GM19240 (cell line): ENCODE data around the gene LSMEM2.
"Not testable (repeated sequence)": the region's sequence is repeated elsewhere in the genome, so short reads cannot be mapped to it uniquely, and the experiment has no call there.

Experiments
- DNase-seq: peaks from one replicate; pipeline ENCODE4 v3.0.0; 2011; ENCODE audit warnings: low spot score; ENCODE audit not compliant: insufficient read length

Gene LSMEM2

DNA sequence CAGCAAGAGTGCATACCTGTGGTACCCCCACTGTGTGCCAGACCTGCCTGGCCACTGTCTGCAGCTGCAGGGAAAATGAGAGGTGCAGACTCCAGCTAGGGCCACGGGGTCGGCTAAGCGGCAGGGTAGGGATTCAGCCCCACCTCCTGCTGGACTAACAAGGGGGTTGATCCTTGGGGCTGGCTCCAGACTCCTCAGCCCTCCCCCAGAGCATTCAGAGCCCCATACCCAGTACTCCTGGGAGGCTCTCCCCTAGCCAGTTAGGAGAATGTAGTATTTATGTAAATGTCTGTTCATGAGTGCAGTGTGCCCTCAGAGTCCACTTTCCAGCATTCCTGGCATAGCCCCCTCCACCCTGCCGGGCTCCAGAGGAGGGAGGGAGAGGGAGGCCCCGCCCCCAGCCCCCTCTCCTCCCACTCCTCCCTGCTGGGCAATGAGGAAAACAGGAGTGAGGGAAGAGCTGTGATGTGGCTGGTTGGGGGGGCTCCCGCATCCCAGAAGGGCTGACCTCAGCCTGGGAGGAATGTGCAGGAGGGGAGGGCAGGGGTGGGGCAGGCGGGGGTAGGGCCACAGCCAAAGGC, 14.4 kb upstream of the LSMEM2 start:
- no peak for DNase-seq

DNA sequence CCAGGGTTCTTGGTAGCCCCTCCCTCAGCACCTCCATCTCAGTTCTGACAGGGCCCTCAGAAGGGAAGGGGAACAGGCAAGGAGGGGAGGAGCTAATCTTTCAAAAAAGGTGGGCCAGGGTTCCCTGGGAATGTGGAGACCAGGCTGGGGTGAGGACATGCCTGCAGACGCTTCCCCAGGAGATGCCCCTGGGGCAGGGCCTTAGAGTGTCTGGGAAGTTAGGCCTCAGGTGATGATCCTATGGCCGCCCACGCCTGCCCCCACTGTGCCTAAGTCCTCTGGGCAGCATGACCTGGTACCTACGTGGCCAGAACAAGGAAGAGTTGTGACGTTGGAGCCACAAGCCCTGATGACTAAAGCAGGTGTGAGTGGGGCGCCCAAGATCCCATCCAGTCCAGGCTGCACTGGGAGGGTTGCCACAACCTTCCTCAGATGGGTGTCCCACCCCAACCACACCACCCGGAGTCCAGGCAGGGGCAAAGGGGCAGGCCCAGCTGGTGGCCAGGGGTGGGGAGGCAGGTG, 13.9 kb upstream of the LSMEM2 start:
- DNase-seq = no peak

DNA sequence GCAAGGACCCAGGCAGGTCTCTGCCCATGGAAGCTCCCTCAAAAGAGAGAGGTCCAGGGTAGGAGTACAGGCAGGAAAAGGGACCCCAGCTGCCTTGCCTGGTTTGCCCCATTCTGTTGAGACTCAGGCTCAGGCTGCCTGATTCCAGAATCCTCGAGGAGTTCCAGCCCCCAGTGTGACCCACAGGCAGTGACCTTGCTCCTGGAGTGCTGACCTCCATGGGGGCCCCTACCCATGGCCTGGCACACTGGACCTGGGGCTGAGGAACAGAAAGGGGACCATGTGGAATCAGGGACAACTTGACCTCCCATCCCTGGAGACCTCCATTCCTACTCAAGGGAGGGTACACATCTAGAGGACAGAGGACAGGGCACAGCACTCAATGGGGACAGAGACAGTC, 13.3 kb upstream of the LSMEM2 start:
- DNase-seq = no peak

DNA sequence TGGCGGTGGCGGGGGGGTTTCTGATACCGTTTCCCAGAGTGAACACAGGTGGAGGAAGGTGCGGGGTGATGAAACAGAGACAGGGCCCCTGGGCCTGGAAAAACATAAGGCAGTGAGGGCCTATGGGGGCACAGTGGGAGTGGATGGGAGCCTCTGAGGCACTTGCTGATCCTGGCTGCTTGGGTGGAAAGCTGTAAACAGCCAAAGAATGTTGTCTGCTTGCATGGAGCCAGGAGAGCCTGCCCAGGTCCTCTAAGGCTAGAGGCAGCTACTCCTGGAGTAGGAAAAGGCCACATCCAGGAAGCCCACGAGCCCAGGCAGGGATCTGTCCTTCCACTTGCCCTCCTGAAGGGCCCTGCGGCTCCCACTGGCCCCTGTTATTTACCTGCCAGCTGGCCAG, 12.9 kb upstream of the LSMEM2 start:
- no peak for DNase-seq

DNA sequence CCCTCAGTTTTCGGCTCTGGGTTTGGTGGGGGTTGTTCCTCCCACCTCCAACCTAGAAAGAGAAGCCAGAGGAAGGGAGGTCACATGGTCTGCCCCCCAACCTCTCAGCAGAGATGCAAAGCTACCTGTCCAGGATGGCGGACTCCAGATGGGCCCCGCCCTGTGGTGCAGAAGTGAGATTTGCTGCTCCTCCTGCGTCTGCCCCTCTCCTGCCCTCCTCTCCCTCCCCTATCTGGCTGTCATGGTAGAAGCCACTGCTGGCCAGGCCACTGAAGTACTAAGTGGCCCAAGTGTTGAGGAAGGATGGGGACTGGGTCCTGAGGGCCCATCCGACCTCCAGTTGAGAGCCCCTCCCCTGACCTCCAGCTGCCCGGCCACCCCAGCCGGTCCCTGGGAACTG, 12.1 kb upstream of the LSMEM2 start:
- DNase-seq = no peak

DNA sequence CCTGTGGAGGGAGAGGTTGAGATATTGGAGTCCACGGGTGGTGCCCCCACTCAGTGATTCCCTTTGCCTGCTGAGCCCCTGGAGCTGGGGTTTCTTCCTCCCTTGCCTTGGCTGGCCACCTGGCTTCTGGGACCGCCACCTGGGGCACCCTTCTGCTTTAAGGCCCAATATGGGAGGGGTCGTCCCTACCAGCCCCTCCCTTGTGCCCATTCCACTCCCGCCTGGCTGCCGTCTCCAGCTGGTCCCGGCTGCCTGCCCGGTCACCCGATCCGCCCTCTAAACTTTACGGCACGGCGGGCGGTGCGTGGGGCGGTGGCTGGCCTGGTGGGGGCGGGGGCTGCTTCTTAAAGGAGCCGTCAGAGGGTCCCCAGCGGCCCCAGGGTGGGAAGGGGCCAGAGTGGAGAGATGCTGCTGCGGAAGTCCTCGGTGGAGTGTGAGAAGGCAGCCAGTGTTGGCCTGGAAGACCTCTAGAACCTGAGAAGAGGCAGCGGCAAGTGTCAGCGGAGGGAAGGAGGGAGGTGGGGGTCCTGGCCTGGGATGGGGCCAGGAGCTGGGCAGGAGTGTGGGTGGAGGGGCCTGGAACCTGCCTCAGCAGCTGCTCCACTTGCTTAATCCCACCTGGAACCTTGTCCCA, 11.5 kb upstream of the LSMEM2 start:
- DNase-seq = no peak

DNA sequence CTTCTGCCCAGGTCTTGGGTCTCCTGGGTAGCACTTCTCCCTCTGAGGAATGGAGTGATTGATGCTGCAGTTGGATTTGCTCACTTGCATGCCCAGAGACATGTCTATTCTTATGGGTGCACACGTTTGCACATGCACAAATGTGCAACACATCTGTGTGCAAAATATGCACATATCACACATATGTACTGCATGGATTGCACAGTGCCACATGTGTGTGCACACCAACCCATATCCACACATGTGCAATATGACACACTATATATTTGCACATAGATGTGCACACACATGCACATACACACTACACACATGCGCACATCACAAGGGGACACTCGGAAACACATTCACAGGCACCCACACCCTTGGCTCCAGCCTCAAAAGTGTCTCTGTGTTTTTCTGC, 10.6 kb upstream of the LSMEM2 start:
- DNase-seq = no peak

DNA sequence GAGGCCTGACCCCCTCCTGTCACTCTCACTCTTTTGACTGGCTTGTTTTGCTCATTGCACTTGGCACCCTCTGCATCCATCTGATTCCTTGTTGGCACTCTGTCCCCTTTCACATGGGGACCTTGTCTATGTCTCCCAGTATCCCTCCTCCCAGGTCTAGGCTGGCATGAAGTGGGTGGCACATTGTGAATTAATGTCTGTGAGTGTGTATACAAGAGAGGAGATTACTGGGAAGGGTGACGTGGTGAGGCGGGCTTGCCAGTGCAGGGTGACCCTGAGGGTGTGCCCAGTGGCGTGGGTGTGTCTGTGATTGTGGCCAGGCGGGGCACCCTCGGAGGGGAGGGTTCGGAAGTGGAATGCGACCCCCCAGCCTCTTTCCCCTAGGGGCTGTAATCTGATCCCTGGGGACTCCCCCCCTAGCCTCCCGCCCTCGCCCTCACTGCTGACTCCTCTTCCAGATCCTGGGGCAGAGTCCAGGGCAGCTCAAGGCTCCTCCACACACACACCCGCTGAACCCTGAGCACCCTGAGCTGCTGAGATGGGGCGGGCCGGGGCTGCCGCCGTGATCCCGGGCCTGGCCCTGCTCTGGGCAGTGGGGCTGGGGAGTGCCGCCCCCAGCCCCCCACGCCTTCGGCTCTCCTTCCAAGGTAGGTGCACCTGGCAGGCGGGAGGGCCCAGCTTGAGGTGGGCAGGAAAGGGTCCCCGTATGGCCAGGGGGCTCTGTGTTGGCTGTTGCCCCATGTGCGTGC, 10.0 kb upstream of the LSMEM2 start, which contains the start of gene SEMA3B:
SEMA3B (plus strand) TSS at position 445 of the 749 bp plus-strand sequence; CDS start at position 539, 94 bp downstream.
- DNase-seq = no peak

DNA sequence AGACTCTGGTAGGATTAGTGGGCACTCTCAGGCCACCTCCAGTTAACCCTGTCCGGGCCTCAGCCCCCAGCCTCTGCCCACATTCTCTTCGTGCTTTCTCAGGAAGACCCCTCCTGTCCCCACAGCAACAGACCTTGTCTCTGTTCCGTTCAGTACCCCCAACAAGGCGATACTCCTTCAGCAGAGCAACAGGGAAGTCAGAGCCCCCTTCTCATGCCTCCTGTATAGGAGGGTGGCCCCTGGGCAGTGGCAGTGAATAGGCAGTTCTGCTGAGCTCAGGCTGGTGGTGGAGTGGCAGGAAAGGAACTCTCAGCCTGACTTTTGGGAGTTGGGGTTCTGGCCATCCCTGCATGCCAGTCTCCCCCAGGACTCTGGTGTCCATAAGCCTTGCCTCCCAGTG, 9.4 kb upstream of the LSMEM2 start:
- no peak for DNase-seq

DNA sequence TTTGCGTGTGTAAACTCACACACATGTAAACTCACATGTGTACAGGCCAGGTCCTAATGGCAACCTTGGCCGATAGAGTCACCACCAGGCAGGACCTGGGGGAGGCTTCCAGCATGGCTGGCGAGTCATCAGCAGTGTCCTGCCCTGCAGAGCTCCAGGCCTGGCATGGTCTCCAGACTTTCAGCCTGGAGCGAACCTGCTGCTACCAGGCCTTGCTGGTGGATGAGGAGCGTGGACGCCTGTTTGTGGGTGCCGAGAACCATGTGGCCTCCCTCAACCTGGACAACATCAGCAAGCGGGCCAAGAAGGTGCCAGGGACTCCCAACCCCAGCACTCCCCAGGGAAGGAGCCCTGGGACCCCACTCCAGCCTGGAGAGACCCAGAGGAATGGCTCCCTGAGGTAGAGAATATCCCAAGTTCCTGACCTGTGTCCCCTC, 8.9 kb upstream of the LSMEM2 start:
- no peak for DNase-seq

DNA sequence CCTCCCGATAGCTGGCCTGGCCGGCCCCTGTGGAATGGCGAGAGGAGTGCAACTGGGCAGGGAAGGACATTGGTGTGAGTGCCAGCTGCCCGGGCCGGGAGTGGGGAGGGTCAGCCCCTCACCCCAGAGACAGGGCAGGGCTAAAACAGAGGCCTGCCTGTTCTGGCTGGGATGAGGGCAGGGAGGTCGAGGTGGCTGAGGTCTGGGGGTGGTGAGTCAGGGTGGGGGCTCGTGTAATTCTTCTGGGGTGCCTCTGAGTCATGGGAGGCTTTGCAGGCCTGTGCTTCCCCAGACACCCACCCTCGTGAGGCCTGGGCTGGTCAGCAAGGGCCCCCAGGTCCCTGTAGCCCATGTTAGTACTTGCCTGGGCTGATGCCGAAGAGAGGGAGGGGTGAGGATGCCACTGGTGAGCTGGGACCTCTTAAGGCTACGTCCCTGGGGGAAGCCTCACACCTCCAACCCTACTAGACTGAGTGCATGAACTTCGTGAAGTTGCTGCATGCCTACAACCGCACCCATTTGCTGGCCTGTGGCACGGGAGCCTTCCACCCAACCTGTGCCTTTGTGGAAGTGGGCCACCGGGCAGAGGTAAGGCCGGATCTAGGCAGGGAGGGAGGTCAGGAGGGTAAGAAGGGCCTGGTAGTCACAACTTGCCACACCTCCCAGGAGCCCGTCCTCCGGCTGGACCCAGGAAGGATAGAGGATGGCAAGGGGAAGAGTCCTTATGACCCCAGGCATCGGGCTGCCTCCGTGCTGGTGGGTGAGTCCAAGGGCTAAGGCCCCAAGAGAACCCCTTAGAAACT, 8.3 kb upstream of the LSMEM2 start:
- DNase-seq = no peak

GRCh38 chr3:50271314-50271936, 7.5 kb upstream of the LSMEM2 start:
- no peak for DNase-seq

DNA sequence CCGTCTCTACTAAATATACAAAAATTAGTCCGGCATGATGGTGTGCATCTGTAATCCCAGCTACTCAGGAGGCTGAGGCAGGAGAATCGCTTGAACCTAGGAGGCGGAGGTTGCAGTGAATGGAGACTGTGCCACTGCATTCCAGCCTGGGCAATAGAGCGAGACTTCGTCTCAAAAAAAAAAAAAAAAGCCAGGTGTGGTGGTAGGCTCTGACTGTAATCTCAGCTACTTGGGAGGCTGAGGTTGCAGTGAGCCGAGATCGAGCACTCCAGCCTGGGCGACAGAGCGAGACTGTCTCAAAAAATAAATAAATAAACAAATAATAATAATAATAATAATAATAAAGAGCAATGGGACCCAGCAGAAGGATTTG, 6.4 kb upstream of the LSMEM2 start:
- DNase-seq = not testable (repeated sequence)

GRCh38 chr3:50272911-50273688, 5.8 kb upstream of the LSMEM2 start:
- peak; percentile 100 for DNase-seq

GRCh38 chr3:50273689-50274065, 5.2 kb upstream of the LSMEM2 start:
- no peak for DNase-seq

DNA sequence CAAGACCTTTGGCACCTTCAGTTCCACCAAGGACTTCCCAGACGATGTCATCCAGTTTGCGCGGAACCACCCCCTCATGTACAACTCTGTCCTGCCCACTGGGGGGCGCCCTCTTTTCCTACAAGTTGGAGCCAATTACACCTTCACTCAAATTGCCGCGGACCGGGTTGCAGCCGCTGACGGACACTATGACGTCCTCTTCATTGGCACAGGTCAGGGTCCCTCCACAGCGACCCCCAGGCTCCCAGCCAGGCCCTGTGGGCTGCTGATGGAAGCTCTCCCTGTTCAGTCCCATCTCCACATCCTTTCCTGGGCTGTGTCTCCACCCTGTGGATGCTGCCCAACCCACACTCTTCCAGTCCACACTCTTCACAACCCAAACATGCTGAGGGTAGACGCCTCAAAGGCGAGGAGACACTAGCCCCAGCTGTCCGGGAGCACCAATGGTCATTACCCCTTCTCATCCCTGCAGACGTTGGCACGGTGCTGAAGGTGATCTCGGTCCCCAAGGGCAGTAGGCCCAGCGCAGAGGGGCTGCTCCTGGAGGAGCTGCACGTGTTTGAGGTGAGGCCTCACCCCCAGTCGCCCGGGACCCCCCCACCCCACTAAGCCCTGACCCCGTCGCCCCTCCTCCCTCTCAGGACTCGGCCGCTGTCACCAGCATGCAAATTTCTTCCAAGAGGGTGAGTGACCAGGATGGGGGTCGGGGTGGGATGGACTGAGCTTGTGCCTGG, 4.3 kb upstream of the LSMEM2 start:
- peak; percentile 61 for DNase-seq

DNA sequence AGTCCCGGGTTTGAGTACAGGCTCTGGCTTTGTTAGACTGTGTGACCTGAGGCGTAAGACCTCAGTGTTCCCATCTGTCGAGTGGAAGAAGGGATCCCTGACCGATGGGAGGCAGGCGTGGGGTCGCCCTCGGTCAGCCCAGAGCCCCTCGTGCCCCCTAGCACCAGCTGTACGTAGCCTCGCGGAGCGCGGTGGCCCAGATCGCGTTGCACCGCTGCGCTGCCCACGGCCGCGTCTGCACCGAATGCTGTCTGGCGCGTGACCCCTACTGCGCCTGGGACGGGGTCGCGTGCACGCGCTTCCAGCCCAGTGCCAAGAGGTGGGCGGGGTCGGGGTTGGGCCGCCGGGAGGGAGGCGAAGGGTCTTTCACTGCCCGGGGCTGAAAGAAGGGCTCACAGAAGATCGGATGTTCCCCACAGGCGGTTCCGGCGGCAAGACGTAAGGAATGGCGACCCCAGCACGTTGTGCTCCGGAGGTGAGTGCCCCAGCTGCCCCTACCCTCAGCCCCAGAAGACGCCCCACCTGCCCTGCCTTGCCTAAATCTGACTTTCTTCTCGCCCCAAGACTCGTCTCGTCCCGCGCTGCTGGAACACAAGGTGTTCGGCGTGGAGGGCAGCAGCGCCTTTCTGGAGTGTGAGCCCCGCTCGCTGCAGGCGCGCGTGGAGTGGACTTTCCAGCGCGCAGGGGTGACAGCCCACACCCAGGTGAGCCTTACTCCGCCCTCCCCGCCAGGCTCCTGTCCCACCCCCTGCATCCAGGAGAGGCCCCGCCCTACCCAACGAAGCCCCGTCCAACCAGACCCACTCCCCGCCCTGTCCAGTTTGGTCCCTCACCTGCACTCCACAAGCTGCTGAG, 3.5 kb upstream of the LSMEM2 start:
- DNase-seq = no peak

DNA sequence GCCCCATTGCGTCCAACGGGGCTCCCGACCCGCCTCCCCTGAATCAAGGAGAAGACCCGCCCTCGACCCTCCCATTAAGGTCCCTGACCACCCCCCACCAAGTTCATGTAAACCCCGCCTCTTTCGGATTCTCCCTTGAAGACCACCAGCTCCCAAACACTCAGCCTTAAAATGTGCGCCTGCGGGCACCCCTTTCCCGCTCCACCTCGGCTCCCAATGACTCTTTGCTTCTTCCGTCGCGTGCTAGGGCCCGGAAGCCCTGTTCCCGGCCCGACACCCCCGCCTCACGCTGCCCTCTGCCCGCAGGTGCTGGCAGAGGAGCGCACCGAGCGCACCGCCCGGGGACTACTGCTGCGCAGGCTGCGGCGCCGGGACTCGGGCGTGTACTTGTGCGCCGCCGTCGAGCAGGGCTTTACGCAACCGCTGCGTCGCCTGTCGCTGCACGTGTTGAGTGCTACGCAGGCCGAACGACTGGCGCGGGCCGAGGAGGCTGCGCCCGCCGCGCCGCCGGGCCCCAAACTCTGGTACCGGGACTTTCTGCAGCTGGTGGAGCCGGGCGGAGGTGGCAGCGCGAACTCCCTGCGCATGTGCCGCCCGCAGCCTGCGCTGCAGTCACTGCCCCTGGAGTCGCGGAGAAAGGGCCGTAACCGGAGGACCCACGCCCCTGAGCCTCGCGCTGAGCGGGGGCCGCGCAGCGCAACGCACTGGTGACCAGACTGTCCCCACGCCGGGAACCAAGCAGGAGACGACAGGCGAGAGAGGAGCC, 2.7 kb upstream of the LSMEM2 start:
- no peak for DNase-seq
